Lower leg skin (tissue), 3 donors: ENCODE measurements around the gene KPNB1.

ENCODE experiments used
- CTCF ChIP-seq, 3 donors: fragments of 450-650 bp; IDR thresholded peaks; one replicate each; pipeline ENCODE4 v1.5.1; 2016; ENCODE audit warnings: antibody characterized with exemption in 3 of 3, mild to moderate bottlenecking in 3 of 3, moderate library complexity in 2 of 3
- POLR2A ChIP-seq, 2 donors: fragments of 450-650 bp; IDR thresholded peaks; one replicate each; pipeline ENCODE4 v1.6.1; 2016 to 2017; ENCODE audit warnings: antibody characterized with exemption in 2 of 2, mild to moderate bottlenecking in 1 of 2, moderate library complexity in 1 of 2

DNA sequence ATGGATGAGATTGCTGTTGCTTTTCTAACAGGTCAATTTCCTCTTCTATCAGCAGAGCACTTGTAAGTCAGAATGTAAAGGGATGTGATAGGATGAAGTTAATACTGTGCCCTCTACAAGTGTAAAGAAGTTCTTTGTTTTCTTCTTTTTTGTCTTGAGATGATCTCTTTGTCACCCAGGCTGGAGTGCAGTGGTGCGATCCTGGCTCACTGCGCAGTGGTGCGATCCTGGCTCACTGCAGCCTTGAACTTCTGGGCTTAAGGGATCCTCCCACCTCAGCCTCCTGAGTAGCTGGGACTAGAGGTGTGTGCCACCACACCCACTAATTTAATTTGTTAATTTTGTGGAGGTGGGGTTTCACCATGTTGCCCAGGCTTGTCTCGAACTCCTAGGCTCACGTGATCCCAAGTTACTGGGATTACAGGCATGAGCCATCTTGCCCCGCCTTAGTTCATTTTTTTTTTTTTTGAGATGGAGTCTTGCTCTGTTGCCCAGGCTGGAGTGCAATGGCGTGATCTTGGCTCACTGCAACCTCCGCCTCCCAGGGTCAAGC, 21.6 kb upstream of the KPNB1 start:
- no peak for TF ChIP-seq CTCF (IDR thresholded peaks at IDR 0.05)
- TF ChIP-seq POLR2A (IDR thresholded peaks at IDR 0.05) = no peak
